Measurements from ENCODE around the gene HIPK3. TPM values are rescaled to one million over a fixed set of nuclear protein-coding genes. Genes with fewer than 3 reads are reported as not detected.

Gene HIPK3
- total and polyA plus RNA-seq, 9 of the 15 experiments (the other 6 are each of a cell fraction or from before 2014, with no cell fraction given), result 2.3 to 19.6 (median 7.5) TPM

GRCh38 chr11:33384220-33384619 lies 127.0 kb downstream of the HIPK3 start:
- TF ChIP-seq PHF21A (IDR thresholded peaks at IDR 0.05; ENCODE audit: borderline replicate concordance, low read depth), result no peak
- TF ChIP-seq RB1 (IDR thresholded peaks at IDR 0.05; ENCODE audit: low read depth), result no peak
- no peak for TF ChIP-seq SNIP1 (IDR thresholded peaks at IDR 0.05; ENCODE audit: low read depth)
- TF ChIP-seq ZNF696 (CRISPR knock-in tag; conservative IDR thresholded peaks at IDR 0.05), result no peak
- TF ChIP-seq KDM2B (CRISPR knock-in tag; IDR thresholded peaks at IDR 0.05), result no peak
- H4K20me1 ChIP-seq (replicated peaks; ENCODE audit: control insufficient read depth, insufficient read depth, low read length), result no peaks in the 10 kb centered on the region
- H3K9me3 ChIP-seq (replicated peaks; ENCODE audit: control insufficient read depth, insufficient read depth, low read depth, low read length), result no peaks in the 10 kb centered on the region; the same call in 1 of the 2 replicates
- ChIA-PET CTCF (ENCODE audit: low intra/inter-chr PET ratio) (no interaction called here), POLR2A (no interaction called here)
- no peak for FAIRE-seq
- H2AFZ ChIP-seq (ENCODE audit: low read depth, low read length), result no peak overlapping the region
- H3K9ac ChIP-seq (ENCODE audit: insufficient read depth in 1 of 2, low read depth in 2 of 2, low read length in 2 of 2), result no peak overlapping the region
- H3K36me3 ChIP-seq (ENCODE audit: control insufficient read depth, insufficient read depth, low read length), result no peaks in the 10 kb centered on the region
- no peaks in the 10 kb centered on the region for H3K4me1 ChIP-seq (replicated peaks in 1 of 2; ENCODE audit: control insufficient read depth in 2 of 2, insufficient read depth in 2 of 2, low read length in 2 of 2)
- H3K9me1 ChIP-seq (ENCODE audit: control insufficient read depth, insufficient read depth, low read length), result no peaks in the 10 kb centered on the region
- H3K4me3 ChIP-seq, result no peak overlapping the region
- peaks cover 5 to 19% of the 10 kb centered on the region in 2 experiments; a peak in 3 of 5 replicates for H3K27me3 ChIP-seq (ENCODE audit: control insufficient read depth in 2 of 2, insufficient read depth in 2 of 2, low read length in 2 of 2)
- 0% methylated on average over 2 of the region's 2 CpGs for WGBS (ENCODE audit: insufficient coverage, low coverage, missing lambda C conversion rate)
- intact Hi-C loops (cut with micrococcal nuclease) (no loop called here), in situ Hi-C loops (cut with MboI) (no loop called here)
- no peaks in the 10 kb centered on the region for H3K79me2 ChIP-seq (ENCODE audit: control insufficient read depth, insufficient read depth, low read length)
- no peak overlapping the region for H3K4me2 ChIP-seq (ENCODE audit: insufficient read depth, low read length)
- no TSS peak for BruUV-seq (replicated peaks)
- H3K27ac ChIP-seq (ENCODE audit: extremely low read depth, low read depth, low read length), result no peak overlapping the region
- DNase-seq (ENCODE audit: extremely low read depth in 1 of 4, low spot score in 3 of 4), result no peak
- ATAC-seq, result no peak

GRCh38 chr11:33387581-33387980 lies 130.4 kb downstream of the HIPK3 start:
- H3K9me3 ChIP-seq (replicated peaks; ENCODE audit: control insufficient read depth, insufficient read depth, low read depth, low read length), result no peaks in the 10 kb centered on the region; the same call in 1 of the 2 replicates
- H2AFZ ChIP-seq (ENCODE audit: low read depth, low read length), result no peak overlapping the region
- H4K20me1 ChIP-seq (replicated peaks; ENCODE audit: control insufficient read depth, insufficient read depth, low read length), result no peaks in the 10 kb centered on the region
- H3K9me1 ChIP-seq (ENCODE audit: control insufficient read depth, insufficient read depth, low read length), result no peaks in the 10 kb centered on the region
- no peak overlapping the region for H3K27ac ChIP-seq (ENCODE audit: extremely low read depth, low read depth, low read length)
- DNase-seq (ENCODE audit: extremely low read depth in 1 of 4, low spot score in 3 of 4) (no peak), ATAC-seq (no peak), FAIRE-seq (no peak)
- no peaks in the 10 kb centered on the region for H3K79me2 ChIP-seq (ENCODE audit: control insufficient read depth, insufficient read depth, low read length)
- in situ Hi-C loops (cut with MboI) (no loop called here), intact Hi-C loops (cut with micrococcal nuclease) (no loop called here)
- no peak overlapping the region for H3K4me3 ChIP-seq
- no peak overlapping the region for H3K9ac ChIP-seq (ENCODE audit: insufficient read depth in 1 of 2, low read depth in 2 of 2, low read length in 2 of 2)
- H3K36me3 ChIP-seq (ENCODE audit: control insufficient read depth, insufficient read depth, low read length), result no peaks in the 10 kb centered on the region
- BruUV-seq (replicated peaks), result no TSS peak
- 3% methylated on average over 3 of the region's 3 CpGs for WGBS (ENCODE audit: insufficient coverage, low coverage, missing lambda C conversion rate)
- no peaks in the 10 kb centered on the region for H3K4me1 ChIP-seq (replicated peaks in 1 of 2; ENCODE audit: control insufficient read depth in 2 of 2, insufficient read depth in 2 of 2, low read length in 2 of 2)
- ChIA-PET POLR2A (no interaction called here), CTCF (ENCODE audit: low intra/inter-chr PET ratio) (no interaction called here)
- H3K4me2 ChIP-seq (ENCODE audit: insufficient read depth, low read length), result no peak overlapping the region
- H3K27me3 ChIP-seq (ENCODE audit: control insufficient read depth in 2 of 2, insufficient read depth in 2 of 2, low read length in 2 of 2), result peaks cover 9 to 13% of the 10 kb centered on the region in 2 experiments
- TF ChIP-seq ZNF274 (IDR thresholded peaks at IDR 0.05; ENCODE audit: borderline replicate concordance, low read depth, low read length) (no peak), ZNF764 (CRISPR knock-in tag; IDR thresholded peaks at IDR 0.05; ENCODE audit: low read depth) (no peak), ILF3 (IDR thresholded peaks at IDR 0.05; ENCODE audit: borderline replicate concordance) (no peak), E2F4 (CRISPR knock-in tag; IDR thresholded peaks at IDR 0.05; ENCODE audit: low read depth) (no peak), NFE2 (IDR thresholded peaks at IDR 0.05; ENCODE audit: low read depth) (no peak), ZNF655 (CRISPR knock-in tag; IDR thresholded peaks at IDR 0.05) (no peak), CBX2 (IDR thresholded peaks at IDR 0.05; ENCODE audit: insufficient read depth, low read length, poor library complexity, severe bottlenecking) (no peak), JUND (IDR thresholded peaks at IDR 0.05; ENCODE audit: borderline replicate concordance, low read depth, low read length) (no peak), JUND (tag; IDR thresholded peaks at IDR 0.05; ENCODE audit: borderline replicate concordance, low read depth, low read length) (no peak), U2AF2 (optimal IDR thresholded peaks at IDR 0.05; ENCODE audit: low read depth, low read length) (no peak)
